Natural killer cell (primary cell): ENCODE measurements around the gene CUTC. TPM values are rescaled to one million over a fixed set of nuclear protein-coding genes. Genes with fewer than 3 reads are reported as not detected.
"Not testable (repeated sequence)": the region's sequence is repeated elsewhere in the genome, so short reads cannot be mapped to it uniquely, and the experiment has no call there.

Source experiments
- ATAC-seq, 3 donors: fragments of 150-1000 bp in 2 of 3; fragments of 200-7000 bp in 1 of 3; cut with Tn5 transposase; 1 replicate in 1 of 3; 2 replicates in 2 of 3; pipeline ENCODE4 v1.10.0; 2021; ENCODE audit warnings: mild to moderate bottlenecking in 2 of 3, moderate library complexity in 2 of 3
- DNase-seq, 2 donors: peaks; one replicate each; pipeline versions ENCODE4 v3.0.0 to v3.0.0-alpha.2; 2013 to 2021; ENCODE audit warnings: mixed read lengths in 1 of 2
- H3K27ac ChIP-seq: one replicate; pipeline ENCODE4 v1.5.1; 2013; ENCODE audit warnings: mild to moderate bottlenecking, low read length
- H3K27me3 ChIP-seq: one replicate; pipeline ENCODE4 v1.6.1; 2013; ENCODE audit warnings: low read length; ENCODE audit not compliant: control insufficient read depth, insufficient read depth
- H3K36me3 ChIP-seq: one replicate; pipeline ENCODE4 v1.6.1; 2013; ENCODE audit warnings: low read length; ENCODE audit not compliant: control insufficient read depth, insufficient read depth
- H3K4me1 ChIP-seq: one replicate; pipeline ENCODE4 v1.6.1; 2013; ENCODE audit warnings: low read length; ENCODE audit not compliant: control insufficient read depth, insufficient read depth
- H3K4me3 ChIP-seq: one replicate; pipeline ENCODE4 v1.5.1; 2013; ENCODE audit warnings: low read length
- H3K9me3 ChIP-seq: one replicate; pipeline ENCODE4 v1.6.1; 2013; ENCODE audit warnings: low read length; ENCODE audit not compliant: control insufficient read depth, insufficient read depth
- H3K27ac Mint-ChIP-seq, 2 donors: one replicate each; pipeline ENCODE4 v1.8.0; 2022; ENCODE audit warnings: mild to moderate bottlenecking in 2 of 2, mixed read lengths in 2 of 2, moderate library complexity in 1 of 2
- H3K27me3 Mint-ChIP-seq, 2 donors: one replicate each; pipeline ENCODE4 v1.8.0; 2022; ENCODE audit warnings: low read depth in 2 of 2, mixed read lengths in 2 of 2
- H3K36me3 Mint-ChIP-seq: one replicate; pipeline ENCODE4 v1.8.0; 2022; ENCODE audit warnings: mixed read lengths
- H3K4me1 Mint-ChIP-seq, 2 donors: one replicate each; pipeline ENCODE4 v1.8.0; 2022; ENCODE audit warnings: mixed read lengths in 2 of 2
- H3K4me3 Mint-ChIP-seq: one replicate; pipeline ENCODE4 v1.8.0; 2022; ENCODE audit warnings: mild to moderate bottlenecking, moderate library complexity, mixed read lengths
- H3K9me3 Mint-ChIP-seq, 2 donors: one replicate each; pipeline ENCODE4 v1.8.0; 2022; ENCODE audit warnings: mixed read lengths in 2 of 2
- WGBS: methylation state at CpG from one replicate; pipeline ENCODE4 v1.1.7; 2013; ENCODE audit warnings: missing lambda C conversion rate; ENCODE audit not compliant: insufficient coverage; 5-methylcytosine and 5-hydroxymethylcytosine counted together
- intact Hi-C: fragments of 100-400 bp; cut with micrococcal nuclease; formaldehyde crosslinking; loops from one replicate; pipeline ENCODE4 v1.14.2; 2022
- total RNA-seq, 4 donors: library from RNA; stranded (reverse); fragments of 120-200 nt in 1 of 4; gene quantifications; one replicate each; pipeline versions ENCODE4 v1.2.3 to v1.2.4, GENCODE V29; 2013 to 2022
- TF ChIP-seq, protein P1 (sequence below): fragments of 200-600 bp; IDR thresholded peaks from one replicate; pipeline ENCODE4 v1.8.0; 2022; ENCODE audit warnings: antibody characterized with exemption

CUTC gene
- total RNA-seq, 3 donors from 2014 or later (not counting 1 experiment from before 2014, with no cell fraction given): 21.4 to 28.1 (median 23.5) TPM

DNA sequence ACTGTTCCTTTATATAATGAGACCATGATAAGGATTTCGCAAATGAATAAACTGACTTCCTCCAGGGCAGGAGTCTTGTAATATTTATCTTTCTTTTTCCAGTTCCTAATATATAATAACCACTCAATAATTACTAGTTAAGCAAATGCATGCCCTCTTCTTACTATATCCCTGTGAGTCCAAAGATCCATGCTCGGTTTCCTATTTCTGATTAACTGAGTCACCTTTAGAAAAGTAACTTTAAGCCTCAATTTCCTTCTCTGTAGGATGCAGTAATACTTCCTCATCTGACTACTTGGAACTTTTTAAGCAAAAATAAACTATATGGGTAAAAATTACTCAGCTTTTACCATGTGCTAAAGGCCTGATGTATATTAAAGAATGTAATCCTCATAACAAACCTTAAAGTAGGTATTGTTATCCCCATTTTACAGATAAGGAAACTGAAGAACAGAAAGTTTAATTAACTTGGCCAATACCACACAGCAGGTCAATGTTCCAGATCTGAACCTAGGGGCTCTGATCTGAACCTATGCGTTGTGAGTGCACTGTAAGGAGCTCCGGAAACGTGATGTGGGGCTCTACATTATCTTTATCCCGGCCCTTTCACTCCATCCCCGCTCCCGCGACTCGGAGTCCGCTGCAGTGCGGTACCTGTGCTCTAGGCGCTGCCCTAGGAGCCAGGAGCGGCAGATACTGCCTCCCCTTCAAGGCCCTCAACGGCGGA, 565 bp upstream of the CUTC start:
- TF ChIP-seq, protein P1, sequence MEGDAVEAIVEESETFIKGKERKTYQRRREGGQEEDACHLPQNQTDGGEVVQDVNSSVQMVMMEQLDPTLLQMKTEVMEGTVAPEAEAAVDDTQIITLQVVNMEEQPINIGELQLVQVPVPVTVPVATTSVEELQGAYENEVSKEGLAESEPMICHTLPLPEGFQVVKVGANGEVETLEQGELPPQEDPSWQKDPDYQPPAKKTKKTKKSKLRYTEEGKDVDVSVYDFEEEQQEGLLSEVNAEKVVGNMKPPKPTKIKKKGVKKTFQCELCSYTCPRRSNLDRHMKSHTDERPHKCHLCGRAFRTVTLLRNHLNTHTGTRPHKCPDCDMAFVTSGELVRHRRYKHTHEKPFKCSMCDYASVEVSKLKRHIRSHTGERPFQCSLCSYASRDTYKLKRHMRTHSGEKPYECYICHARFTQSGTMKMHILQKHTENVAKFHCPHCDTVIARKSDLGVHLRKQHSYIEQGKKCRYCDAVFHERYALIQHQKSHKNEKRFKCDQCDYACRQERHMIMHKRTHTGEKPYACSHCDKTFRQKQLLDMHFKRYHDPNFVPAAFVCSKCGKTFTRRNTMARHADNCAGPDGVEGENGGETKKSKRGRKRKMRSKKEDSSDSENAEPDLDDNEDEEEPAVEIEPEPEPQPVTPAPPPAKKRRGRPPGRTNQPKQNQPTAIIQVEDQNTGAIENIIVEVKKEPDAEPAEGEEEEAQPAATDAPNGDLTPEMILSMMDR: no peak
- Mint-ChIP-seq H3K36me3 (peaks cover 6% of the 10 kb centered on the region), H3K9me3 (no peaks in the 10 kb centered on the region), H3K27ac (peak overlapping the region; percentile 98 to 100), H3K27me3 (no peaks in the 10 kb centered on the region), H3K4me3 (peak overlapping the region; percentile 100), H3K4me1 (peaks cover 27 to 40% of the 10 kb centered on the region in 2 donors)
- H3K9me3 ChIP-seq: no peaks in the 10 kb centered on the region
- H3K4me3 ChIP-seq: peak overlapping the region; percentile 67
- no peaks in the 10 kb centered on the region for H3K27me3 ChIP-seq
- peaks cover 20% of the 10 kb centered on the region for H3K4me1 ChIP-seq
- WGBS: 5% methylated on average over 16 of the region's 16 CpGs
- no peak for ATAC-seq
- peak overlapping the region; percentile 70 for H3K27ac ChIP-seq
- peak in 1 of 2 donors; percentile 9 for DNase-seq
- intact Hi-C loops: loop anchor here (1.0 to 2.0 kb wide), 2 partner anchors 73 to 111 kb away; partner anchors contain the start of genes ENTPD7 and SLC25A28
- H3K36me3 ChIP-seq: peaks cover 15% of the 10 kb centered on the region

DNA sequence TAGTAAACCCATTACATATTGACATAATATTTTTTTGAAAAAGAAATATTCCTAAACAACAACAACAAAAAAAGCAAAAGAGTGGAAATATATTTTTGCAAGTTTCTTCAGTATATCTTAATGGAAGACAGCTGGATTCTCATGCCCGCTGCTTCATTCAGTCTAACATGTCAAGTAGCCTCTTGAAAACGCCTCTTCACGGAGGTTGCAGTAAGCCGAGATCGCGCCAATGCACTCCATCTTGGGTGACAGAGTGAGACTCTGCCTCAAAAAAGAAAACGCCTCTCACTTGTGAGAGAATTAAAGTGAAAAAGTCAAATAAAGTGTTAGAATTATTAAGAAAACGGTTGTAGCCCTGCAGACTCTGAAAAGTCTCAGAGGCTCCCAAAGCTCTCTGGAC, 1.3 kb downstream of the CUTC start:
- TF ChIP-seq, protein P1: no peak
- H3K4me3 Mint-ChIP-seq: peak overlapping the region; percentile 55
- no peak overlapping the region for H3K27ac ChIP-seq
- intact Hi-C loops: loop anchor here (2.0 kb wide), 1 partner anchor 75 kb away; the partner anchor contains the start of gene ENTPD7
- H3K9me3 ChIP-seq: no peaks in the 10 kb centered on the region
- H3K27ac Mint-ChIP-seq: peak overlapping the region; percentile 36 to 44
- peaks cover 6% of the 10 kb centered on the region for H3K36me3 Mint-ChIP-seq
- peak in 1 of 2 donors; percentile 13 for DNase-seq
- peaks cover 20% of the 10 kb centered on the region for H3K4me1 ChIP-seq
- peaks cover 27 to 46% of the 10 kb centered on the region in 2 donors for H3K4me1 Mint-ChIP-seq
- H3K4me3 ChIP-seq: no peak overlapping the region
- H3K27me3 Mint-ChIP-seq: no peaks in the 10 kb centered on the region
- WGBS: 91% methylated on average over 8 of the region's 8 CpGs
- ATAC-seq: no peak
- no peaks in the 10 kb centered on the region for H3K27me3 ChIP-seq
- H3K9me3 Mint-ChIP-seq: no peaks in the 10 kb centered on the region
- peaks cover 17% of the 10 kb centered on the region for H3K36me3 ChIP-seq

GRCh38 chr10:99734111-99734510, 2.1 kb downstream of the CUTC start:
- H3K4me1 ChIP-seq: peaks cover 20% of the 10 kb centered on the region
- H3K4me3 Mint-ChIP-seq: not testable (repeated sequence)

GRCh38 chr10:99740260-99740659, 8.2 kb downstream of the CUTC start:
- intact Hi-C loops: no loop called here
- H3K27me3 Mint-ChIP-seq: no peaks in the 10 kb centered on the region
- no peak overlapping the region for H3K4me3 ChIP-seq
- peaks cover 50% of the 10 kb centered on the region for H3K36me3 Mint-ChIP-seq
- DNase-seq (no peak), ATAC-seq (no peak)
- peaks cover 5 to 10% of the 10 kb centered on the region in 2 donors for H3K9me3 Mint-ChIP-seq
- peaks cover 76% of the 10 kb centered on the region for H3K36me3 ChIP-seq
- no peaks in the 10 kb centered on the region for H3K4me1 ChIP-seq
- no CpG with 5 or more reads among the region's 2 CpGs for WGBS
- TF ChIP-seq, protein P1: no peak
- no peaks in the 10 kb centered on the region for H3K9me3 ChIP-seq
- H3K27ac ChIP-seq: no peak overlapping the region
- no peak overlapping the region for H3K4me3 Mint-ChIP-seq
- peaks cover 22 to 35% of the 10 kb centered on the region in 2 donors for H3K4me1 Mint-ChIP-seq
- no peaks in the 10 kb centered on the region for H3K27me3 ChIP-seq
- H3K27ac Mint-ChIP-seq: no peak overlapping the region

More at GRCh38 chr10:99734111-99734510, 2.1 kb downstream of the CUTC start:
- H3K4me3 ChIP-seq, H3K27ac ChIP-seq, H3K36me3 Mint-ChIP-seq, DNase-seq, H3K27me3 Mint-ChIP-seq, ATAC-seq, H3K9me3 ChIP-seq, intact Hi-C loops, H3K27me3 ChIP-seq, H3K9me3 Mint-ChIP-seq: not testable (repeated sequence)
- WGBS: 96% methylated on average over 10 of the region's 10 CpGs
- peak overlapping the region; percentile 36 to 44 for H3K27ac Mint-ChIP-seq
- peaks cover 22% of the 10 kb centered on the region for H3K36me3 ChIP-seq
- H3K4me1 Mint-ChIP-seq: peaks cover 31 to 46% of the 10 kb centered on the region in 2 donors
